Measurements from ENCODE around the gene TMEM179. TPM values are rescaled to one million over a fixed set of nuclear protein-coding genes. Genes with fewer than 3 reads are reported as not detected.

Gene TMEM179
- total and polyA plus RNA-seq, 2 of the 13 experiments (the other 11 are each of a cell fraction or from before 2014, with no cell fraction given) = not detected

DNA sequence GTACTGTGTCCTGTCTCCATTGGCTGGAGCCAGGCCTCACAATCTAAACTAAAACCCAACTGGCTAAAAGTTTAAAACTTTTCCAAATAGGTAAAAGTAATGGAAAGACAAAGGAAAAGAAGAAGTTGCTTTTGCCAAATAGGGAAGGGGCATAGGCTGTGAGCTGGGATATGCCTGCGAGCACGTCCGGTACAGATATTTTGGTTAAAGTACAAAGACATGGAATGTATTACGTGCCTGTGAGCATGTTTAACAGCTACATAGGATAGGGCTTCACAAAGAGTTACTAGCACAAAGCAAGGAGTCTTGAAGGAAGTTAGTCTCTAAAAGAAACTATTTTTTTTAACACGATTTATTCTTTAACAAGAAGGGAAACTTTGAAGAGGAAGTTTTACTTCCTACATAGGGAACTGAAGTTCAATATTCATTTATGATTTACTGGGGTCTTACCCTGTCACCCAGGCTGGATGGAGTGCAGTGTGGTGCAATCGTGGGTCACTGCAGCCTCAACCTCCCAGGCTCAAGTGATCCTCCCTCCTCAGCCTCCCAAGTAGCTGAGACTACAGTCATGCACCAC is 43.0 kb upstream of the TMEM179 start (continued):
- TF ChIP-seq, protein P1, sequence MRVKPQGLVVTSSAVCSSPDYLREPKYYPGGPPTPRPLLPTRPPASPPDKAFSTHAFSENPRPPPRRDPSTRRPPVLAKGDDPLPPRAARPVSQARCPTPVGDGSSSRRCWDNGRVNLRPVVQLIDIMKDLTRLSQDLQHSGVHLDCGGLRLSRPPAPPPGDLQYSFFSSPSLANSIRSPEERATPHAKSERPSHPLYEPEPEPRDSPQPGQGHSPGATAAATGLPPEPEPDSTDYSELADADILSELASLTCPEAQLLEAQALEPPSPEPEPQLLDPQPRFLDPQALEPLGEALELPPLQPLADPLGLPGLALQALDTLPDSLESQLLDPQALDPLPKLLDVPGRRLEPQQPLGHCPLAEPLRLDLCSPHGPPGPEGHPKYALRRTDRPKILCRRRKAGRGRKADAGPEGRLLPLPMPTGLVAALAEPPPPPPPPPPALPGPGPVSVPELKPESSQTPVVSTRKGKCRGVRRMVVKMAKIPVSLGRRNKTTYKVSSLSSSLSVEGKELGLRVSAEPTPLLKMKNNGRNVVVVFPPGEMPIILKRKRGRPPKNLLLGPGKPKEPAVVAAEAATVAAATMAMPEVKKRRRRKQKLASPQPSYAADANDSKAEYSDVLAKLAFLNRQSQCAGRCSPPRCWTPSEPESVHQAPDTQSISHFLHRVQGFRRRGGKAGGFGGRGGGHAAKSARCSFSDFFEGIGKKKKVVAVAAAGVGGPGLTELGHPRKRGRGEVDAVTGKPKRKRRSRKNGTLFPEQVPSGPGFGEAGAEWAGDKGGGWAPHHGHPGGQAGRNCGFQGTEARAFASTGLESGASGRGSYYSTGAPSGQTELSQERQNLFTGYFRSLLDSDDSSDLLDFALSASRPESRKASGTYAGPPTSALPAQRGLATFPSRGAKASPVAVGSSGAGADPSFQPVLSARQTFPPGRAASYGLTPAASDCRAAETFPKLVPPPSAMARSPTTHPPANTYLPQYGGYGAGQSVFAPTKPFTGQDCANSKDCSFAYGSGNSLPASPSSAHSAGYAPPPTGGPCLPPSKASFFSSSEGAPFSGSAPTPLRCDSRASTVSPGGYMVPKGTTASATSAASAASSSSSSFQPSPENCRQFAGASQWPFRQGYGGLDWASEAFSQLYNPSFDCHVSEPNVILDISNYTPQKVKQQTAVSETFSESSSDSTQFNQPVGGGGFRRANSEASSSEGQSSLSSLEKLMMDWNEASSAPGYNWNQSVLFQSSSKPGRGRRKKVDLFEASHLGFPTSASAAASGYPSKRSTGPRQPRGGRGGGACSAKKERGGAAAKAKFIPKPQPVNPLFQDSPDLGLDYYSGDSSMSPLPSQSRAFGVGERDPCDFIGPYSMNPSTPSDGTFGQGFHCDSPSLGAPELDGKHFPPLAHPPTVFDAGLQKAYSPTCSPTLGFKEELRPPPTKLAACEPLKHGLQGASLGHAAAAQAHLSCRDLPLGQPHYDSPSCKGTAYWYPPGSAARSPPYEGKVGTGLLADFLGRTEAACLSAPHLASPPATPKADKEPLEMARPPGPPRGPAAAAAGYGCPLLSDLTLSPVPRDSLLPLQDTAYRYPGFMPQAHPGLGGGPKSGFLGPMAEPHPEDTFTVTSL (CRISPR knock-in tag; IDR thresholded peaks at IDR 0.05; ENCODE audit: borderline replicate concordance) = no peak
- TF ChIP-seq ETV5 (CRISPR knock-in tag; IDR thresholded peaks at IDR 0.05; ENCODE audit: borderline replicate concordance) (peak; percentile 49; the same call in 1 of the 2 replicates), SOX5 (CRISPR knock-in tag; IDR thresholded peaks at IDR 0.05; ENCODE audit: borderline replicate concordance) (no peak), ERF (CRISPR knock-in tag; IDR thresholded peaks at IDR 0.05) (no peak), JARID2 (CRISPR knock-in tag; IDR thresholded peaks at IDR 0.05; ENCODE audit: insufficient replicate concordance) (no peak), SMAD9 (CRISPR knock-in tag; IDR thresholded peaks at IDR 0.05) (no peak), PPARG (CRISPR knock-in tag; conservative IDR thresholded peaks at IDR 0.05) (no peak), ISL2 (CRISPR knock-in tag; IDR thresholded peaks at IDR 0.05) (no peak), ZSCAN9 (CRISPR knock-in tag; IDR thresholded peaks at IDR 0.05; ENCODE audit: borderline replicate concordance) (no peak), ATM (IDR thresholded peaks at IDR 0.05; ENCODE audit: borderline replicate concordance) (no peak), ZBTB8A (CRISPR knock-in tag; IDR thresholded peaks at IDR 0.05; ENCODE audit: borderline replicate concordance, low read depth) (no peak), SAP130 (CRISPR knock-in tag; IDR thresholded peaks at IDR 0.05; ENCODE audit: low read depth) (0 out of 2 replicates have a peak, but pooled peaks have one; percentile 27), ZBTB20 (CRISPR knock-in tag; IDR thresholded peaks at IDR 0.05; ENCODE audit: borderline replicate concordance, low read depth) (no peak), THYN1 (CRISPR knock-in tag; IDR thresholded peaks at IDR 0.05; ENCODE audit: borderline replicate concordance, low read depth) (no peak), HNRNPH1 (optimal IDR thresholded peaks at IDR 0.05; ENCODE audit: low read depth, low read length) (no peak), CREB1 (IDR thresholded peaks at IDR 0.05) (no peak), CREB1 (CRISPR knock-in tag; IDR thresholded peaks at IDR 0.05) (no peak), SOX13 (IDR thresholded peaks at IDR 0.05) (peak; percentile 11; the same call in 1 of the 2 replicates), SOX13 (CRISPR knock-in tag; conservative IDR thresholded peaks at IDR 0.05 in 1 of 2, IDR thresholded peaks at IDR 0.05 in 1 of 2) (no peak)
- TF ChIP-seq, protein P2, sequence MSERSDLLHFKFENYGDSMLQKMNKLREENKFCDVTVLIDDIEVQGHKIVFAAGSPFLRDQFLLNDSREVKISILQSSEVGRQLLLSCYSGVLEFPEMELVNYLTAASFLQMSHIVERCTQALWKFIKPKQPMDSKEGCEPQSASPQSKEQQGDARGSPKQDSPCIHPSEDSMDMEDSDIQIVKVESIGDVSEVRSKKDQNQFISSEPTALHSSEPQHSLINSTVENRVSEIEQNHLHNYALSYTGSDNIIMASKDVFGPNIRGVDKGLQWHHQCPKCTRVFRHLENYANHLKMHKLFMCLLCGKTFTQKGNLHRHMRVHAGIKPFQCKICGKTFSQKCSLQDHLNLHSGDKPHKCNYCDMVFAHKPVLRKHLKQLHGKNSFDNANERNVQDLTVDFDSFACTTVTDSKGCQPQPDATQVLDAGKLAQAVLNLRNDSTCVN (CRISPR knock-in tag; IDR thresholded peaks at IDR 0.05; ENCODE audit: borderline replicate concordance) = no peak
- TF ChIP-seq, protein P3, sequence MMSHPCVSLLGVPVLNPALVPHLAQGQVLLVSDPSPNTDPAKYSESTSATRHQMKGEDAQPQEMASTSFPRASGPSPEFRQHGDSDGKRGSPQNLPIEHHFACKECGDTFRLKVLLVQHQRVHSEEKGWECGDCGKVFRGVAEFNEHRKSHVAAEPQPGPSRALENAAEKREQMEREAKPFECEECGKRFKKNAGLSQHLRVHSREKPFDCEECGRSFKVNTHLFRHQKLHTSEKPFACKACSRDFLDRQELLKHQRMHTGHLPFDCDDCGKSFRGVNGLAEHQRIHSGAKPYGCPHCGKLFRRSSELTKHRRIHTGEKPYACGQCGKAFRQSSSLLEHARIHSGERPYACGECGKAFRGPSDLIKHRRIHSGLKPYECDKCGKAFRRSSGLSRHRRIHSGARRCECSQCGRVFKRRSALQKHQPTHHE (CRISPR knock-in tag; IDR thresholded peaks at IDR 0.05; ENCODE audit: borderline replicate concordance) = no peak

All from HepG2 (cell line).